HG03460 (cell line): ENCODE measurements around the gene PHF13.
"Not testable (repeated sequence)": the region's sequence is repeated elsewhere in the genome, so short reads cannot be mapped to it uniquely, and the experiment has no call there.

Source experiments
- ATAC-seq: cut with Tn5 transposase; IDR thresholded peaks from one replicate; pipeline ENCODE4 v1.9.1; 2021; ENCODE audit not compliant: unreplicated experiment

Gene PHF13

DNA sequence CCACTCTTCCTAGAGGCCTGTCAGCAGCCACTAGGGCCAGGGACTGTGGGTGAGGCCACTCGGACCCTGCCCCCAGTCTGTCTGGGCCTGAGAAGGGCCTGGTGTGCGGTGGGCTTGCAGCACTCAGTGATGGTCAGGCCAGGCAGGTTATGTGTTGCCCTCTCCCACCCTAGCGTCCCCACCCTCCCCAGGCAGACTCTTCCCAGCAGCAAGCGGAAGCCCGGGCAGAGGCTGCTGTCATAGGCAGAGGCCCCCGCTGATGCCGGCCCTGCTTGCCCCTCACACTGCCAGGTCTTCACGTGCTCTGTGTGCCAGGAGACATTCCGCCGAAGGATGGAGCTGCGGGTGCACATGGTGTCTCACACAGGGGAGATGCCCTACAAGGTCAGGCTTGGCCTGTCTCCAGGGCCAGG lies 27.1 kb upstream of the PHF13 start:
- ATAC-seq = no peak

- no peak for ATAC-seq
Measured at GRCh38 chr1:6587261-6588005, 26.1 kb upstream of the PHF13 start.

DNA sequence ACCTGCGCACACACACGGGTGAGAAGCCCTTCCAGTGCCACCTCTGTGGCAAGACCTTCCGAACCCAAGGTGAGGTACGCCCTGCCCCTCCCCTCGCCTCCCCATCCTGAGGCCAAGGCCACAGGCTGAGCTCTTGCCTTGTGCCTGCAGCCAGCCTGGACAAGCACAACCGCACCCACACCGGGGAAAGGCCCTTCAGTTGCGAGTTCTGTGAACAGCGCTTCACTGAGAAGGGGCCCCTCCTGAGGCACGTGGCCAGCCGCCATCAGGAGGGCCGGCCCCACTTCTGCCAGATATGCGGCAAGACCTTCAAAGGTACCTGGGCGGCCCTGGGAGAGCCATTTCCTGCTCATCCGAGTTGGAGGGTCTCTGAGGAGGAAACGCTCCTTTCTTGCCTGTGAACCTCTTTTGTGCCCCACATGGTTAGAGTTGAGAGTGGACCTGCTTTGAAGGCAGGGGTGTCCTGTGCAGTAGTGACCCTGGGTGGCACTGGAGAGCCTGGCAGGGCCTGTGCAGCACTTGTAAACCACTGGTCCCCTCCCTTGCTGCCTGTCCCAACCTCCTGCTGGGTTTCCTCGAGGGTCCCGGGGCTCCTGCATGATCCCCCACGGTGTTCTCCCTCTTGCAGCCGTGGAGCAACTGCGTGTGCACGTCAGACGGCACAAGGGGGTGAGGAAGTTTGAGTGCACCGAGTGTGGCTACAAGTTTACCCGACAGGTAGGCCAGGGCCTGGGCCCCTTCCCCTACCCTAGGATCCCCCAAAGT lies 25.2 kb upstream of the PHF13 start:
- ATAC-seq = no peak

DNA sequence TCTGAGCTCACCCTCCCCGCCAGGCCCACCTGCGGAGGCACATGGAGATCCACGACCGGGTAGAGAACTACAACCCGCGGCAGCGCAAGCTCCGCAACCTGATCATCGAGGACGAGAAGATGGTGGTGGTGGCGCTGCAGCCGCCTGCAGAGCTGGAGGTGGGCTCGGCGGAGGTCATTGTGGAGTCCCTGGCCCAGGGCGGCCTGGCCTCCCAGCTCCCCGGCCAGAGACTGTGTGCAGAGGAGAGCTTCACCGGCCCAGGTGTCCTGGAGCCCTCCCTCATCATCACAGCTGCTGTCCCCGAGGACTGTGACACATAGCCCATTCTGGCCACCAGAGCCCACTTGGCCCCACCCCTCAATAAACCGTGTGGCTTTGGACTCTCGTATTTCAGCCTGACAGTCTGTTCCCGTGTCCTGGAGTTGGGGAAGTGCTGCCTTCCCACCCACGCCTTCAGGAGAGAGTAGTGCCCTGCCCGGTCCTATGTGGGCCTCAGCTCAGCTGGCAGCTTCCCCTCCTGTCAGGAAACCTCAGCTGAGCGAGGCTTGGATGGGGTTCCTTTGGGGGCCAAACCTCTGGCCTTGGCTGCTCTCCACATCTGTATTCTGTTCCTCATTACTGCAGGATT lies 24.5 kb upstream of the PHF13 start:
- no peak for ATAC-seq

DNA sequence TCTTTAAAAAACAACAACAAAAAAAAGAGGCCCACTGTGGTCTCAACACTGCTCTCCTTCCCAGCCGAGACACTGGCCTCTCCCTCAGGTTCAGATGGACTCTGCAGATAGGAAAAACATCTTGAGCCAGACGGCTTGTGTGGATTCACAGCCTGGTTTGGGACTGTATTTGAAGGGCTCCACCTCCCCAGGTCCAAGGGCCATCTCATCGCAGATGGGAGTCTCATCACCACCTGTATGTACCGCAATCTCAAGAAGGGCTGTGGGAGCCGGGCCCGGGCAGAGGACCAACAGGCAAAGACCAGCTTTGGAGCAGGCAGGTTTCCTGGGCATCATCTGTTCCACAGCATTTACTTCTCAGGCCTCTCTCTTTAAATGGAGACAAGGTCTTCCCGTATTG lies 23.5 kb upstream of the PHF13 start:
- no peak for ATAC-seq

GRCh38 chr1:6591222-6591621 lies 22.3 kb upstream of the PHF13 start:
- no peak for ATAC-seq

- no peak for ATAC-seq
Measured at GRCh38 chr1:6591644-6592043, 21.9 kb upstream of the PHF13 start.

DNA sequence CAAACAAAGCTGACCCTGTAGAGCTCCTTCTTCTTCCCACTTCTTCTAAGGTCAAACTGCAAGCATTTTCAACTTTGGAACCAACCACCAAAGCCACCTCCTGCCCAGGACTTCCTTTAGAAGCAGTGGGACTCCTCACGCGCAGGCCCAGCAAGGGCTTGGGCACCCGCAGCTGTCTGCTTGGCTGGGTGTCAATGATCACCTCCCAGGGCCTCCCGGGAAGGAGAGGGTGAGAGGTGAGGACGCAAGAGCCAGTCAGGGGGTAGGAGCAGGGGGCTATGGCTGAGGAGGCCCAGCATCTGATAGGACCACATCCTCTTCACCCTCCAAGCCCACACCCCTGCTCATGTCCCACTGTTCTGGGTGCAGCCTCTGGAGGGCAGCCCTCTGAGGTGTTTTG lies 21.1 kb upstream of the PHF13 start:
- no peak for ATAC-seq

- ATAC-seq = no peak
Measured at GRCh38 chr1:6592865-6593593, 20.5 kb upstream of the PHF13 start.

DNA sequence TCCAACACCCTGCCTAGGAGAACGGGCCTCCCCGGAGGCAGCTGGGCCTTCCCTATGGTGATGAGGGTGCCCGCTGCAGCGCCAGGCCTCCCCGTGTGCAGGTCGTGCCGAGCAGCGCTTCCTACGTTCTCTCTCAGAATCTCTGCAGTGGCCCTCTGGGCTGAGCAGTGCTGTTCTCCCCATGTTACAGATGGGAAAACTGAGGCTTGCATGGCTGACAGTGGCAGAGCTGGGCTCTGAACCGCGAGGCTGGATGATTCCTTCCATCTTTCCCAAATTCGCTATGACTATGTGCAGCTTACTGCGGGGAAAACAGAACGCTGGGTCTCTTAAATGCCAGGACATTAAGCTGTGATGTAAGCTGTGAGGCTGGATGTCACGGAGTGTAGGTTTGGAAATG lies 19.7 kb upstream of the PHF13 start:
- ATAC-seq = no peak

GRCh38 chr1:6594977-6595740 lies 18.4 kb upstream of the PHF13 start:
- ATAC-seq = no peak

DNA sequence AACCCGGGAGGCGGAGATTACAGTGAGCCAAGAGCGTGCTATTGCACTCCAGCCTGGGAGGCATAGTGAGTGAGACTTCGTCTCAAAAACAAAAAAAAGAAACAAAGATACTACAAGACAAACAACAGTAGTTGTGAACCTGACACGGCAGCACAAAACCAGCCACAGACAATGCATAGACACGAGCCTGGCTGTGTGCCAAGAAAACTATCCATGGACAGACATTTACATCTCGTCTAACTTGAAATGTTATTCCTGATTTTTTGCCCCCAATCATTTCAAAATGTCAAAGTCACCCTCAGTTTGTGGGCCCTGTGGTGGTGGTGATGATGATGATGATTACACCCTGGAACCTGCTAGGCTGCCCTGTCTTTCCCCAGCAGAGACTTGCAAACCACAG lies 17.2 kb upstream of the PHF13 start:
- no peak for ATAC-seq

GRCh38 chr1:6596886-6597776 lies 16.4 kb upstream of the PHF13 start:
- no peak for ATAC-seq

GRCh38 chr1:6597777-6598131 lies 15.8 kb upstream of the PHF13 start:
- no peak for ATAC-seq

GRCh38 chr1:6599141-6599975 lies 14.2 kb upstream of the PHF13 start:
- no peak for ATAC-seq

DNA sequence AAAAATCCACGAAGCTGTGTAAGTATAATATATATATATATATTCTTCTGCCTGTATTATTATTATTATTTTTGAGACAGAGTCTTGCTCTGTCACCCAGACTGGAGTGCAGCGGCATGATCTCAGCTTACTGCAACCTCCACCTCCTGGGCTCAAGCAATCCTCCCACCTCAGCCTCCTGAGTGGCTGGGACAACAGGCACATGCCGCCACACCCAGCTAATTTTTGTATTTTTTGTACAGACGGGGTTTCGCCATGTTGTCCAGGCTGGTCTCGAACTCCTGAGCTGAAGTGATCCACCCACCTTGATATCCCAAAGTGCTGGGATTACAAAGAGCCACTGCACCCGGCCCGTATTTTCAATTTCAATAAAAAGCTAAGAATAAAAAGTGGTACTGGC lies 13.5 kb upstream of the PHF13 start:
- not testable (repeated sequence) for ATAC-seq

DNA sequence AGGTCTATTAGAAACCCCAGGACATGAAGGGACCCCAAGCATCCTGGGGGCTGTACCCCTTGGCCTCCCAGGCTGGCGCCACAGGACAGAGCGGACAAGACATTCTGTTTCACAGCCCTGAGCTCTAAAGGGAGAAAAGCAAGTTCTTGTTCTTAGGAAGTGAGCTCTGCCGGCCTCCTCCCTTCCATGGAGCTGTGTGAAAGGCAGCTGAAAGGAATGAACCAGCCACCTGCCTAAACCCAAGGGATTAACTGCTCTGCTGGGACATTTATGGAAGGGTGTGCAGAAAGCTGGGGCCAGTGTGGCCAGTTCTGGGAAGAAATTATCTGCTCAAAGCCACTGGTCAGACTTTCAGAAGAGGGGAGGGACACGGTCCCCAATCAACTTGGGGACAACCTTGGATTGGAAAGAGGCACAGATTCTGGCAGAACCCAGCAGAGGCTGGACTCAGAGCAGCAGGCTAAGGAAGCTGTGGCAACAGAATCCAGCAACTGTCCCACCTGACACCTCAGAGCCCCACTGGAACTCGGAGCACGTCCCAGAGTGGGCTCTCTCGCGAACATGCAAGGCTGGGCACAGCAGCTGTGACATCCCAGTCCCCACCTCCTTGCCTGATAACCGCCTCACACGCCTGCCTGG lies 13.0 kb upstream of the PHF13 start:
- no peak for ATAC-seq
